ENCODE data around the gene MOB2. TPM values are rescaled to one million over a fixed set of nuclear protein-coding genes. Genes with fewer than 3 reads are reported as not detected.

MOB2 gene
- total RNA-seq, 1 donor from 2014 or later, result 33.9 TPM

GRCh38 chr11:1504138-1504537, 17.6 kb upstream of the MOB2 start:
- no peak for DNase-seq (ENCODE audit: low spot score)

- DNase-seq (ENCODE audit: low spot score), result no peak
These were observed 17.1 kb upstream of the MOB2 start for GRCh38 chr11:1503708-1504104.

GRCh38 chr11:1502954-1503707, 16.6 kb upstream of the MOB2 start:
- peak; percentile 85 for DNase-seq (ENCODE audit: low spot score)

GRCh38 chr11:1502168-1502953, 15.8 kb upstream of the MOB2 start:
- DNase-seq (ENCODE audit: low spot score), result no peak

- no peak for DNase-seq (ENCODE audit: low spot score)
These were observed 15.0 kb upstream of the MOB2 start for GRCh38 chr11:1501421-1502167.

- DNase-seq (ENCODE audit: low spot score), result no peak
These were observed 14.2 kb upstream of the MOB2 start for GRCh38 chr11:1500466-1501420.

GRCh38 chr11:1499899-1500298, 13.3 kb upstream of the MOB2 start:
- DNase-seq (ENCODE audit: low spot score), result no peak

GRCh38 chr11:1499261-1499890, 12.8 kb upstream of the MOB2 start:
- no peak for DNase-seq (ENCODE audit: low spot score)

GRCh38 chr11:1498262-1498661, 11.7 kb upstream of the MOB2 start:
- DNase-seq (ENCODE audit: low spot score), result no peak

GRCh38 chr11:1497600-1497999, 11.0 kb upstream of the MOB2 start:
- DNase-seq (ENCODE audit: low spot score), result no peak

GRCh38 chr11:1496761-1497095, 10.1 kb upstream of the MOB2 start:
- no peak for DNase-seq (ENCODE audit: low spot score)

GRCh38 chr11:1496091-1496760, 9.6 kb upstream of the MOB2 start:
- DNase-seq (ENCODE audit: low spot score), result no peak

- DNase-seq (ENCODE audit: low spot score), result no peak
These were observed 8.1 kb upstream of the MOB2 start for GRCh38 chr11:1494650-1495049.

- no peak for DNase-seq (ENCODE audit: low spot score)
These were observed 7.2 kb upstream of the MOB2 start for GRCh38 chr11:1493650-1494244.

- no peak for DNase-seq (ENCODE audit: low spot score)
These were observed 4.8 kb upstream of the MOB2 start for GRCh38 chr11:1491379-1491778.

GRCh38 chr11:1490651-1491050, 4.1 kb upstream of the MOB2 start:
- no peak for DNase-seq (ENCODE audit: low spot score)

GRCh38 chr11:1488575-1489180, 2.1 kb upstream of the MOB2 start:
- no peak for DNase-seq (ENCODE audit: low spot score)

- no peak for DNase-seq (ENCODE audit: low spot score)
These were observed 1.4 kb upstream of the MOB2 start for GRCh38 chr11:1487851-1488574.
